HG02884 (cell line): ENCODE measurements around the gene CARS1.

Experiments
- ATAC-seq: cut with Tn5 transposase; IDR thresholded peaks from one replicate; pipeline ENCODE4 v1.9.1; 2021; ENCODE audit warnings: mild to moderate bottlenecking, moderate library complexity; ENCODE audit not compliant: unreplicated experiment

The CARS1 gene

GRCh38 chr11:3057069-3057963, at the start of gene CARS1:
CARS1 (minus strand) TSS chr11:3057423; CDS start chr11:3057367, 56 bp downstream.
- ATAC-seq = peak; percentile 96

GRCh38 chr11:3105791-3106735, 48.8 kb upstream of the CARS1 start:
- no peak for ATAC-seq

GRCh38 chr11:3104961-3105790, 48.0 kb upstream of the CARS1 start:
- ATAC-seq = no peak

GRCh38 chr11:3104051-3104714, 47.0 kb upstream of the CARS1 start:
- ATAC-seq = no peak

GRCh38 chr11:3103076-3103475, 45.9 kb upstream of the CARS1 start:
- no peak for ATAC-seq

- ATAC-seq = no peak
Observed at GRCh38 chr11:3102641-3102921, 45.4 kb upstream of the CARS1 start.

- ATAC-seq = no peak
Observed at GRCh38 chr11:3101921-3102640, 44.9 kb upstream of the CARS1 start.

GRCh38 chr11:3099178-3099577, 42.0 kb upstream of the CARS1 start:
- no peak for ATAC-seq

GRCh38 chr11:3096909-3097530, 39.8 kb upstream of the CARS1 start:
- ATAC-seq = no peak

- no peak for ATAC-seq
Observed at GRCh38 chr11:3095712-3096361, 38.6 kb upstream of the CARS1 start.

GRCh38 chr11:3094223-3094824, 37.1 kb upstream of the CARS1 start:
- no peak for ATAC-seq

- no peak for ATAC-seq
Observed at GRCh38 chr11:3093281-3094191, 36.3 kb upstream of the CARS1 start.

GRCh38 chr11:3092603-3093141, 35.4 kb upstream of the CARS1 start:
- ATAC-seq = no peak

- no peak for ATAC-seq
Observed at GRCh38 chr11:3091846-3092602, 34.8 kb upstream of the CARS1 start.

- no peak for ATAC-seq
Observed at GRCh38 chr11:3091081-3091845, 34.0 kb upstream of the CARS1 start.
